ENCODE measurements around the gene PTEN.
"Not testable (repeated sequence)": the region's sequence is repeated elsewhere in the genome, so short reads cannot be mapped to it uniquely, and the experiment has no call there.

PTEN gene

DNA sequence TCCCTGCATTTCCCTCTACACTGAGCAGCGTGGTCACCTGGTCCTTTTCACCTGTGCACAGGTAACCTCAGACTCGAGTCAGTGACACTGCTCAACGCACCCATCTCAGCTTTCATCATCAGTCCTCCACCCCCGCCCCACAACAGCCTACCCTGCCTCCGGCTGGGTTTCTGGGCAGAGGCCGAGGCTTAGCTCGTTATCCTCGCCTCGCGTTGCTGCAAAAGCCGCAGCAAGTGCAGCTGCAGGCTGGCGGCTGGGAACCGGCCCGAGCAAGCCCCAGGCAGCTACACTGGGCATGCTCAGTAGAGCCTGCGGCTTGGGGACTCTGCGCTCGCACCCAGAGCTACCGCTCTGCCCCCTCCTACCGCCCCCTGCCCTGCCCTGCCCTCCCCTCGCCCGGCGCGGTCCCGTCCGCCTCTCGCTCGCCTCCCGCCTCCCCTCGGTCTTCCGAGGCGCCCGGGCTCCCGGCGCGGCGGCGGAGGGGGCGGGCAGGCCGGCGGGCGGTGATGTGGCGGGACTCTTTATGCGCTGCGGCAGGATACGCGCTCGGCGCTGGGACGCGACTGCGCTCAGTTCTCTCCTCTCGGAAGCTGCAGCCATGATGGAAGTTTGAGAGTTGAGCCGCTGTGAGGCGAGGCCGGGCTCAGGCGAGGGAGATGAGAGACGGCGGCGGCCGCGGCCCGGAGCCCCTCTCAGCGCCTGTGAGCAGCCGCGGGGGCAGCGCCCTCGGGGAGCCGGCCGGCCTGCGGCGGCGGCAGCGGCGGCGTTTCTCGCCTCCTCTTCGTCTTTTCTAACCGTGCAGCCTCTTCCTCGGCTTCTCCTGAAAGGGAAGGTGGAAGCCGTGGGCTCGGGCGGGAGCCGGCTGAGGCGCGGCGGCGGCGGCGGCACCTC lies at the start of gene PTEN, which contains the start of gene KLLN:
PTEN (plus strand) TSS at position 573 of the 891 bp plus-strand sequence. CDS start 845 bp downstream, outside the sequence.
KLLN (minus strand) TSS at position 481 of the 891 bp plus-strand sequence. CDS start 1,046 bp downstream, outside the sequence.
- peak; percentile 74 for DNase-seq

DNA sequence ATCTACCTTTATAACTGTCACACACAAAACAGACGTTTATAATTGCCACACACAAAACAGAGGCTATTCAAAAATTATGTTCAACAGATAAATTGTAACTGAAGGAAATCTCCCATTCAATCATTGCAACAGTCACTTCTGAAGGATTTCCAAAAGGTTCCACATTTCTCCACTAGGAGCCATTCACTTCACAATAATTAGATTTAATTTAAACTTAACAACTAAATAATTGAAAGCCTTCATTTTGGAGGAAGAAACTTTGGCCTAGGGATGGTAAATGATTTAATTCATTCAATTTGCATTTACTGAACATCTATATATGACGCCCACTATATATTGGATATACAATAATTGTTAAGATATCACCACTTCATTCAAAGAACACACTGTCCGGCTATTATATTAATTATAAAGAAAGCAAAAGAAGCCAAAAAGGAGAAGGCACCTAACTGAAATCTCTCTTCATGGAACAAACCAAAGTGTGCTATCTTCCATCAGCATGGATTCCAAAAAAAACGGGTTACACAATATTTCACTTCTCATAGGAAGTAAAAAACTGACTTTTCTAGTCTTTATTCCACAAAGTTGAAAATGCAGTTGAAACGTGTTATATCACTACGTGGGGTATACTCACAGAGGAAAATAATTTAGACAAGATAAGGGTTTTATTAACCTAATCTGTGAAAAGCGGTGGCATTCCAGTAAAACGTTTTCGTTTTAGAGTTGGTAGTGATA lies 47.1 kb upstream of the PTEN start:
- DNase-seq = no peak

DNA sequence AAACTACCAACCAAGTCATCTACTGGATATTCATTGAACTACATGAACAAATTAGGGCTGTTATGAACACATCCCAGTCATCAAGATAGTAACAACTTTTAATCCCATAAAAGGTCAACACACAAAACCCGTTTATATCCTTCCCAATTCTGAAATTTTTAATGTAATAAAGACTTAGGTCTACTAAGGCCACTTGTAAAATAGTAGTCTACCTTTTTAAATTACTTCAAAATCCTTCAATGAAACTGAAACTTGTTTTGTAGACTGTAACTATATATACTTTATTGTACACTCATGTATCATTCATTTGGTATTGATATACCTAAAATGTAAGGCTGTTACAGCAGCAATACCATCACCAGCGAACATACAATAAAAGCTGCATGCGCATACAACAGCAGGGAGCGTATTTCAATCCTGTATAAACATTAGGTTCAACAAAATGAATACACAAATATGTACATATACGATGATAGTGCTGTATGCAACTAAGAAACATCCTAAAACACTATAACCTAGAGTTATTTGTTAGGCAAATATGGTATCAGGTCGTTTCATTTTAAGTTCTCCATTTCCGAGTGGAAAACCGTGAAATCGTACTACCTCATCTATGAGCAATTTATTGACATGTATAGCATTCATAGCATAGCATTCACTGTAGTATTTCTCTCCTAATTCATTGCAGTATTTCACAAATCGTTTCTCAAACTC lies 46.4 kb upstream of the PTEN start:
- DNase-seq = no peak

DNA sequence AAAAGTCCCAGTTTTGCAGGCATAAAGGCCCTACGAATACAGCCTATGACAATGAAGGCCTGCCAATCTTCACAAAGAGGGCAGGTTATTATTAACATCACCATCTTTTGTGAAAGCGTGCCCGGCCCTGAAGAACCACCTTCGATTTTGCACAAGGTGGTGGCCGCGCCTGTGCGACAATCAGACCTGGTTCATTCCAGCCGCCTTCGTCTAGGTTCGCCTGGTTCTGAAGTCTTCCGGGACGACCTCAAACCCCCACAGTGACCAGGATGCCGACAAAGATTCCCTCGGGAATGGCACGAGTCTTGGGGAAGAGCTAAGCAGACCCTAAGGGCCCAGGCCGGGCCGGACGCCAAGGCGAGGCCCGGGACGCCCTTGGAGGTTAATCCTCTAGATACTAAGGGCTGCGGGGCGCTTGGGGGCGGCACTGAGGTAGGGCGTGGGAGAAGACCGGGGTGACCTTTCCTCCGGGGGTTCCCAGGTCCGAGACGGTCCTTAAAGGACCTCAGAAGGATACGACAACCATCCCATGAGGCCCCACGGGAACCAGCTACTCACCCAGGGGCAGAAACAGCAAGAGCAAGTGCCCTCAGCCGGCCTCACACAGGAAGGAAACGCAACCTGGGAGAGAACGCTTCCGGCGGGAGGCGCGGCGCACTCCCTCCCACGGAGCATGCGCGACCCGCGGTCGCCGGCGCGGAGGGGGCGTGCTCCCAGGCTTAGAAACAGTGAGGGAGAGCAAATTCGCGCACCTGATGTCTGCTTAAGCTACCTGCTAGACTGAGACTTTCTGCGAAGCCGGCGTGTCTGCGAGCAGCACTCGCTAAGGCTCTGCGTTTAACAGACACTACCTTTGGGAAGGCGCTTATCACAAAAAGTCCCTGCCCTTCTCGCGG lies 45.6 kb upstream of the PTEN start, which contains the start of gene ATAD1:
ATAD1 (minus strand) TSS at position 618 of the 896 bp plus-strand sequence. CDS start 3,627 bp downstream, outside the sequence.
- DNase-seq = peak; percentile 89

DNA sequence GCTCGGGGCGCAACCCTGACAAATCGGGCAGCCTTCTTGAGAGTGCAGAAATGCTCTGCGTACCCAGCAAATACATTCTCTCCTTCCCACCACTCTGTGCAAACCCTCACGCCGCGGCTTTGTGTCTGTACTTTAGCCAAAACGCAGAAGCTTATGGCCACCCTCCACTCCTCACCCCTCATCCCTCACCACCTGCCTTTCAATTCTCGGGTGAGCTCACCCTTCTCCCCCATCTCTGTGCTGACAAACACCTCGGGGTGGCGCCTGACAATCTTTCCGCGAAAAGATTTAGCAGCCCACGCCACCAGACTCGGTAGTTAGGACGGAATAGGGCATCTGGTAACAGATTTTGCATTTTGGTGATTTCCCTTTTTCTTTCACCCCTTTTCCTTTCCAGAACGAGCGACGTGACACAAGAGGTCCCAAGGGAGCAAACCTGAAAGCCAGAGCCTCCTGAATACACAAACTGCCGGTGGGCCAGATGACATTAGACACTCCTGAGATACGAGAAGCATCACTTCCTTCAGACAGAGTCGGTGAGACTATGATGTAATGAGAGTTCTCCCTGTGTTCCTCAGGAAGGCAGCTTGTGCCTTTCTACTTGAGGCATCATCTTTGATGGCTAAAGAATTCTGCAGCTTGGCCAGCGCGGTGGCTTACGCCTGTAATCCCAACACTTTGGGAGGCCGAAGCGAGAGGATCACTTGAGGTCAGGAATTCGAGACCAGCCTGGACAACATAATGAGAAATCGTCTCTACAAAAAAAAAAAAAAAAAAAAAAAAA lies 44.7 kb upstream of the PTEN start:
- DNase-seq = peak; percentile 52

DNA sequence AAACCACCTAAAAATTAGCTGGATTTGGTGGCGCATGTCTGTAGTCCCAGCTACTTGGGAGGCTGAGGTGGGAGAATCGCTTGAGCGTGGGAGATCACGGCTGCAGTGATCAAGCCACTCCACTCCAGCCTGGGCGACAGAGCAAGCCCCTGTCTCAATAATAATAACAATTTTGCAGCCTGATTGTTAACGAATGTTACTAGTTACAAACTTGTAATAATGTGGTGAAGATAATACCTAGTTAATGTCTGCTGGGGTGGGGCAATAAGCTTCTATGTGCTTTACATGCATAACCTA lies 44.2 kb upstream of the PTEN start:
- no peak for DNase-seq

DNA sequence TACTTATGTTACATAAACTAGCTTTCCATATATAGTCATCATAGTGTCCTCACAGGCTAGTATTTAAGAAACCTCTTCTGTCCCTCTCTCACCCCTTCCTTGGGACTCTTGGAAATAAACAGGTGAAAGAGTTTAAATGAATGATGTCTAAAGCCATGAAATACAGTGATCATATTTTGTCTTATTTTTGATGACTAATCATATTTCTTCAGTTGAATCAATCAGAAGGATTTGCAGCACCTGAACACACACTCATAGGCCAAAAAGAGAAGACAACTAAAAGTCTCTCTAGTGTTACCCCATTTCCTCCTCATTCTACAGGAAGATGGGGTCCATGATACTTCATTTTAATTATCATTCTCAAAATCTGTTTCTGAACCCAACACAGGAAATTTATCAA lies 36.8 kb upstream of the PTEN start:
- no peak for DNase-seq

DNA sequence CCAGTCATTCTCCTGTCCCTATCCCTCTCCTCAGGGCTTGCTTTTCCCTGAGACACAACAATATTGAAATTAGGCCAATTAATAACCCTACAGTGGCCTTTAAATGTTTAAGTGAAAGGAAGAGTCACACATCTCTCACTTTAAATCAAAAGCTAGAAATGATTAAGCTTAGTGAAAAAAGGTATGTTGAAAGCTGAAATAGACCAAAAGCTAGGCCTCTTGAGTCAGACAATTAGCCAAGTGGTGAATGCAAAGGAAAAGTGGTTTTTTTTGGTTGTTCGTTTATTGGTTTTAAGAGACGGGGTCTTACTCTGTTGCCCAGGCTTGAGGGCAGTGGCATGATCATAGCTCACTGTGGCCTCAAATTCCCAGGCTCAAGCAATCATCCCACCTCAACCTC lies 35.7 kb upstream of the PTEN start:
- no peak for DNase-seq

DNA sequence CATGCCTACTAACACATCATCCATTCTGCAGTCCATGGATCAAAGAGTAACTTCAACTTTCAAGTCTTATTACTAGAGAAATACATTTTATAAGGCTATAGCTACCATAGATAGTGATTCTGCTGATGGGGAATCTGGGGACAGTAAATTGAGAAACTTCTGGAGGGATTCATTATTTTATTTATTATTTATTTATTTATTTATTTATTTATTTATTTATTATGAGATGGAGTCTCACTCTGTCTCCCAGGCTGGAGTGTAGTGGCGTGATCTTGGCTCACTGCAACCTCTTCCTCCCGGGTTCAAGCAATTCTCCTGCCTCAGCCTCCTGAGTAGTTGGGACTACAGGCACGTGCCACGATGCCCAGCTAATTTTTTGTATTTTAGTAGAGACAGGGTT lies 34.4 kb upstream of the PTEN start:
- not testable (repeated sequence) for DNase-seq

DNA sequence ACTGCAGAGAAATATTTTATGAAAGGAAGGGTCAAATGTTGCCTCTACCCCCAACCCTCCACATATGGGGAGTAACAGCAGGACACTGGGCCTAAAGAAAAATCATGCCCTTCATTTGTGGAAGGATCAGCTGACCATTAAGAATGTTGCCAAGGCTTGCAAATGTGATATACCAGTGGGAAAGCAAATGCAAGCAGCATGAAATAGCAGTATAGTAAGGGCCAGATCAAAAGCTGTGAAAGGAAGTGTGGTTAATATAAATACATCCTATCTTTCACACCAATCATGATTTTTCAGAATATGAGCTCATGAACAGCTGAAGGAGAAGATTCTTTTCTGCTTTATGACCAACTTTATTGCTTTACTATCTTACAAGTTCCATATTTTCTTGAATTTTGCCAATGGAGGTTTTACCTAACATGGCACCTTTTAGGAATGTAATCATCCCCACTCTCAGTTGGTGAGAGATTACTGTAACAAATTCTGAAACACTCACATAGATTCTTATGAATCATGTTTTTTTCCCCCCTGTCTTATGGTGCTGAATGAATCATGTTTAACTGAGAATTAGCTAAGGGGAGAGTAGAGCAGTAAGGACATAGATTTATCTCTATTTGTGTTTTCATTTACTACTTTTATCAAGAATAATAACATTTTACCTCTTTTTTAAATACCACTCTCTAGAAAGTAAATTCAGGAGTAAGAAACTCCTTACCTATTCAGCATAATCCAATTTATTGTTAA lies 33.3 kb upstream of the PTEN start:
- DNase-seq = no peak

DNA sequence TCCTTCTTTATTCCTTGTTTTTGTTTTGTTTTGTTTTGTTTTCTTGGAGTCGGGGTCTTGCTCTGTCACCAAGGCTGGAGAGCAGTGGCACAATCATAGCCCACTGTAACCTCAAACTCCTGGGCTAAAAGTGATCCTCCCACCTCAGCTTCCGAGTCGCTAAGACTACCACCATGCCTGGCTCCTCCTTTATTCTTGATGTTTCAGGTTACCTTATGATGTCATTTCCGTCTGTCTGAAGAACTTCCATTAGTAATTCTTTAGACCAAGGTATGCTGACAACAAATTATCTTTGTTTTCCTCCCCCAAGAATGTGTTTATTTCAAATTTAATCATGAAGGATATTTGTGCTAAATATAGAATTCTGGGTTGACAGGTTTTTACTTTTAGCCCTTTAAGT lies 27.3 kb upstream of the PTEN start:
- no peak for DNase-seq

DNA sequence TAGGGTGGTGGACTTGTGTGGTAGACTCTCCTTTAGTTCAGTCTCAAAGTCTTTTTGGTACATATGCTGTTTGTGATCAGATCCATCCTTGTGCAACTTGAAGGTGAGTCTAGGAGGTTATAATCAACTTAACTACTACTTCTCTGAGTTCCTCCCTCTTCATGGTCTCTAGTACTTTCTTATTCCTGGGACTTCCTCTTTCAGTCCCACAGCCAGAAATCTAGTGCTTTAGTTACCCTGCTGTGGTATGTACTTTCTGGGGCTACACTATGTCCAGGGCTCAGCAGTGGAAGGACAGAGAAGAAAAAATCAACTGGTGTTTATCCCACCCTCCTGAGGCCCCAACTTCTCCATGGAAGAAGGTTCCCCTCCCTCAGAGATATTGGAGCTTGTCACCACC lies 26.0 kb upstream of the PTEN start:
- DNase-seq = no peak

DNA sequence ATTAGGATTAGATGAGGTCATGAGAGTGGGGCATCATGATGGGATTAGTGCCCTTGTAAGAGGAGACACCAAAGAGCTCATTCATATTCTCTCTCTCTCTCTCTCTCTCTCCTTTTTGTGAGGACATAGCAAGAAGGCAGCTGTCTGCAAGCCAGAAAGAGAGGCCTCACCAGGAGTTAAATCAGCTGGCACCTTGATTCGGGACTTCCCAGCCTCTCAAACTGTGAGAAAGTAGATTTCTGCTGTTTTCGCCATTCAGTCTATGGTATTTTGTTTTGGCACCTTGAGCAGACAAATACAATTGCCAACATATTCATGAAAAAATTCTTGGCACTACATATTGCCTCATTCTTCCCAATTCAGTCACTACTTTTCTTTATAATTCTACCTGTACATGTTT lies 24.8 kb upstream of the PTEN start:
- DNase-seq = no peak

DNA sequence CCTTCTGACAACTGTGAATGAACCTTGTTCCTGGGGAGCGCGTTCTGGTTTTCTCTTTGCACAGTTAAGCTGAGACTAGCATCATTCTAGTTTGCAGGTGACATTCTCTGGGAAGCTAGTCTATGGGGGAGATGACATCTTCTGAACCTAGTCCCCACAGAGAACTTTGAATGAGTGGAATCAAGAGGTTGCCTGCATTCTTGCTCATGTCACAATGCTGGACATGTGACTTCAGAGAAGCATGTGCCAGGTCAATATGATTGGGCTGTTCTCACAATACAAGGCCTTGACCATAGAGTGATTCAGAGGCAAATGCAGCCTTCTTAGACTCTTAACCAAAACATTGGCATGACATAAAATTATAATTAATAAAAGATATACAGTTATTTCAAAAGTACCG lies 22.2 kb upstream of the PTEN start:
- no peak for DNase-seq

DNA sequence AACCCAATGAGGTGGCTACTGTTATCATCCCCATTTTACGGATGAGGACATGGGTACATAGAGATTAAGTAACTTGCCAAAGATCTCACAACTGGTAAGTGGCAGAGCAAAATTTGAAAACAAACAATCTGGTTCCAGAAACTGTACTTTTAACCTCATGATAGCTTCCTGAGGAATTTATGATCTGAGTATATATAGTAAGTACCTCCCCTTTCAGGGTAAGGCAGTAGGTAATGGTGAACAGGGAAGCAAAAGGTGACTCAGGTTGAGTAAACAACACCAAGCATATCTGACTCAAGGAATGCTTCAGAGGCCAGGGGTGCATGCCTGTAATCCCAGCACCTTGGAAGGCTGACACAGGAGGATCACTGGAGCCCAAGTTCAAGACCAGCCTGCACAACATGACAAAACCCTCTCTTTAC lies 21.2 kb upstream of the PTEN start:
- DNase-seq = no peak

DNA sequence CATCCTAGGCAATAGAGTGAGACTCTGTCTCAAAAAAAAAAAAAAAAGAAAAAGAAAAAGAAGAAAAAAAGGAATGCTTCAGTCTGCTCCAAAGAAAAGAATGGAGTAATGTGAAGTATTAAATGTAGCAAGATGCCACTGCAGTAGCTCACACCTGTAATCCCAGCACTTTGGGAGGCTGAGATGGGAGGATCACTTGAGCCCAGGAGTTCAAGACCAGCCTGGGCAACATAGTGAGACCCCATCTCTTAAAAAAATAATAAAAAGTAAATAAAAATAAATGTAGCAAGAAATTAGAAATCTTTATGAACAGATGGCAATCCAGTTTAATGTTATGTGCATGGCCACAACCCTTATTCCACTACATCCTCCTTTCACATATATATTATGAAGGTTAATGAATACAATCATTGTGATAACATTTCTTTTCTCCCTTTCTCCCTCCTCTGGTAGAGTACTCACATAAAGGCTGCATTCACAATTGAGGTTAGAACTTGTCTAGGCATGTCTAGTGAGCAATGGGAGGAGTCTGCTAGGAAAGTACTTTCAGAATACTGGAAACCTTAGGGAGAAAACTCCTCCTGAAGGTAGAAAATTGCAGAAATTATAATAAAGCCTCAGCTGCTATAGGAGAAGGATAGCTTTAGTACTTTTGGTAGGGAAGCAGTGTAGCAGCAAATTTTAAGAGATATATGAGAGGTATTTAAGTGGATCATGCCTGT lies 20.5 kb upstream of the PTEN start:
- DNase-seq = no peak

DNA sequence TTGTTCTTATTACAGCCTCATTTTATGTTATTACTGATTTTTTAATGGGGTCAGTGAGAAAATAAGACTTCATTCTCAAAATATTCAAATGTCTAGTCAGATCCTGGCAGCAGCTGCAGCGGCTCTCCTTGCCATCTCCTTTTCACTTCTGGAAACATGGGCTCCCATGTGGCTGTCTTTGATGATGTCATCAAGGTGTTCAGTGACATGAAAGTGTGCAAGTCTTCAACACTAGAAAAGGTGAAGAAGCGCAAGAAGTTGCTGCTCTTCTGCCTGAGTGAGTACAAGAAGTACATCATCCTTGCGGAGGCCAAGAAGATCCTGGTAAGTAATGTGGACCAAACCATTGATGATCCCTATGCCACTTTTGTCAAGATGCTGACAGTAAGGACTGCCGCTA lies 19.7 kb upstream of the PTEN start:
- no peak for DNase-seq

DNA sequence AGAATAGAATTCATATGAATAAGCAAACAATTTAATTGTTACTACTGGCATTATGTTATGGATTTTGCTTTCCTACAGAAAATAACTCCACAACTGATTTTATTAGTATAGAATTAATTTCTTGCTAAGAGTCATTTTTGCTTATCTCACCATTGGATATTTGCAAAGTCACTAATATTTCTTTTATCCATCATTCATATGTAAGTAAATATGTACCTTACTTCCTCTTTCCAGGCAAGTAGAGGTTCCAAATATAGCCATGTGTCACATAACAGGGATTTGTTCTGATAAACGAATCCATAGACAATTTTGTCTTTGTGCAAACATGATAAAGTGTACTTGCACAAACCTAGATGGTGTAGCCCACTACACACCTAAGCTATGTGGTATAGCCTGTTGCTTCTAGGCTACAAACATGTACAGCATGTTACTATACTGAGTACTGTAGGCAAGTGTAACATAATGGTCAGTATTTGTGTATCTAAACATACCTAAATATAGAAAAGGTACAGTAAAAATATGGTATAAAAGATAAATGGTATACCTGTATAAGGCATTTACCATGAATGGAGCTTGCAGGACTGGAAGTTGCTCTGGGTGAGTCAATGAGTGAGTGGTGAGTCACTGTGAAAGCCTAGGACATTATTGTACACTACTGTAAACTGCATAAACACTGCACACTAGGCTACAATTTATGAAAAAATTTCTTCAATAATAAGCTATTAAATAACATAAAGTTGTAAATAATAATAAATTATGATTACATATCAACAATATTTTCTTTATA lies 18.4 kb upstream of the PTEN start:
- no peak for DNase-seq

DNA sequence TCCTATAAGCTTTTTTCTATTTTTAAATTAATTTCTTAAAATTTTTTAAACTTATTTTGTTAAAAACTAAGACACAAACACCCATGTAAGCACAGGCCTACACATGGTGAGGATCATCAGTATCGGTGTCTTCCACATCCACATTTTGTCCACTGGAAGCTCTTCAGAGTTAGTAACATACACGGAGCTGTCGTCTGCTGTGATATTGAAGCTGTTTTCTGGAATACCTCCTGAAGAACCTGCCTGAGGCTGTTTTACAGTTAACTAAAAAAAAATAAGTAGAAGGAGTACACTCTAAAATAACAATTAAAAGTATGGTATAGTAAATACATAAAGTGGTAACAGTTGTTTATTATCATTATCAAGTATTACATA lies 17.8 kb upstream of the PTEN start:
- no peak for DNase-seq

Data from activated effector memory CD4-positive, alpha-beta T cell treated with Interleukin-2 at 50 U/mL for 16 hours (primary cell).